DOHH2 (cell line): ENCODE results near the gene SHB.

Source experiments
- EZH2phosphoT487 ChIP-seq: fragments of 200-600 bp; sonication (generic); IDR thresholded peaks from 2 replicates; pipeline ENCODE4 v1.6.1; 2017; ENCODE audit warnings: borderline replicate concordance, mild to moderate bottlenecking, antibody characterized with exemption, low read length, moderate library complexity, mixed read lengths
- TF ChIP-seq, protein P1 (sequence below): fragments of 200-600 bp; sonication (generic); IDR thresholded peaks from one replicate; pipeline ENCODE4 v1.5.1; 2014; ENCODE audit warnings: antibody characterized with exemption, mild to moderate bottlenecking, low read depth, low read length; ENCODE audit not compliant: poor library complexity, severe bottlenecking

DNA sequence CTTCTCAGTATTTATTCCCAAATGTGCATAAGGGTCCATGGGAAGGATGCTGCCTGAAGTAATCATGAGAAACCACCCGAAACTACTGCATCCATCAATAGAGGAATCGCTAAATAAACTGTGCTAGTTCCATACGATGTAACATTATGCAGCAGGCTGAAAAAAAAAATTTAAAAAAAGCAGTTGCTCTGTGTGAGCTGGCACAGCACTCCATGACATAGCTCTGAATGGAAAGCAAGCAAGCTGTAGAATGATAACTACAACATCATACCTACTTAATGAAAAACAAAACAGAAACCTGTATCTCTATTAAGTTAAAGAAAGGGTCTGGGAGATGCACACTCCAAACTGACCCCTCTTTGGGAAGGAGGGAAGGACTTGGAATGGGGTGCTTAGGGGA is 49.3 kb downstream of the SHB start:
- TF ChIP-seq, protein P1, sequence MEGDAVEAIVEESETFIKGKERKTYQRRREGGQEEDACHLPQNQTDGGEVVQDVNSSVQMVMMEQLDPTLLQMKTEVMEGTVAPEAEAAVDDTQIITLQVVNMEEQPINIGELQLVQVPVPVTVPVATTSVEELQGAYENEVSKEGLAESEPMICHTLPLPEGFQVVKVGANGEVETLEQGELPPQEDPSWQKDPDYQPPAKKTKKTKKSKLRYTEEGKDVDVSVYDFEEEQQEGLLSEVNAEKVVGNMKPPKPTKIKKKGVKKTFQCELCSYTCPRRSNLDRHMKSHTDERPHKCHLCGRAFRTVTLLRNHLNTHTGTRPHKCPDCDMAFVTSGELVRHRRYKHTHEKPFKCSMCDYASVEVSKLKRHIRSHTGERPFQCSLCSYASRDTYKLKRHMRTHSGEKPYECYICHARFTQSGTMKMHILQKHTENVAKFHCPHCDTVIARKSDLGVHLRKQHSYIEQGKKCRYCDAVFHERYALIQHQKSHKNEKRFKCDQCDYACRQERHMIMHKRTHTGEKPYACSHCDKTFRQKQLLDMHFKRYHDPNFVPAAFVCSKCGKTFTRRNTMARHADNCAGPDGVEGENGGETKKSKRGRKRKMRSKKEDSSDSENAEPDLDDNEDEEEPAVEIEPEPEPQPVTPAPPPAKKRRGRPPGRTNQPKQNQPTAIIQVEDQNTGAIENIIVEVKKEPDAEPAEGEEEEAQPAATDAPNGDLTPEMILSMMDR: no peak
- no peak for TF ChIP-seq EZH2phosphoT487
